WI38 (cell line): Measurements from ENCODE around the gene RTP3.
"Not testable (repeated sequence)": the region's sequence is repeated elsewhere in the genome, so short reads cannot be mapped to it uniquely, and the experiment has no call there.

Experiments
- H3K4me3 ChIP-seq: 2 replicates; pipeline ENCODE4 v1.5.1; 2011; ENCODE audit warnings: low read depth, mild to moderate bottlenecking, control low read depth, low read length
- CTCF ChIP-seq: IDR thresholded peaks from 2 replicates; pipeline ENCODE4 v1.5.1; 2012; ENCODE audit warnings: low read depth, mild to moderate bottlenecking, control low read depth, low read length

RTP3 gene

GRCh38 chr3:46491089-46492070, 6.4 kb upstream of the RTP3 start:
- no peak for TF ChIP-seq CTCF
- H3K4me3 ChIP-seq = no peak overlapping the region

DNA sequence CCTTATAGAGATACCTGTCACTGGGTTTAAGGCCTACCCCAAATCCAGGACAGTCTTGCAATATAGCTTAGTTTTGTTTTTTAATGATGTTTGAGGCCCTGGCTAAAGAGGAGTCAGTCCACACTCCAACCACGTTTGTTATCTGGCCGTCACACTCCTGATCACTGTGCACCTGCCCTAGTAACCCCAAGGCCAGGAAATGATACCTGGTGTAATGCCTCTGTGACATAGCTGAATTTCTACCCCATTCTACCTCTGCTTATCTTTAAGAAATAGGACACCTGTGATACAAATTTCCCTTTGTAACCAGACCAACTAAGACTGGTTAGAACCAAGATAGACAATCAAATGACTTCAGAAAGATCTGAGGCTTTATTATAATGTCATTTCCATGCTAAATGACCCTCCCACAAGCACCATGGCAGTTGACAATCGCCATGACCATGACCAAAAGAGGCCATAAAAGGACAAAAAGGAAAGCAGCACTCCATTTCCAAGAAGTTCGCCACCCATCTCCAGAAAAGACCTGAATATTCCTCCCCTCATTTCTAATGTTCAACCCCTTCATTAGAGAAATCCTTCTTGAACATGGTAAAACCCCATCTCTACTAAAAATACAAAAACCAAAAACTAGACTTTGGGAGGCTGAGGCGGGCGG, 4.8 kb upstream of the RTP3 start:
- TF ChIP-seq CTCF = no peak
- H3K4me3 ChIP-seq = no peak overlapping the region

GRCh38 chr3:46494491-46494890, 3.3 kb upstream of the RTP3 start:
- H3K4me3 ChIP-seq = not testable (repeated sequence)

DNA sequence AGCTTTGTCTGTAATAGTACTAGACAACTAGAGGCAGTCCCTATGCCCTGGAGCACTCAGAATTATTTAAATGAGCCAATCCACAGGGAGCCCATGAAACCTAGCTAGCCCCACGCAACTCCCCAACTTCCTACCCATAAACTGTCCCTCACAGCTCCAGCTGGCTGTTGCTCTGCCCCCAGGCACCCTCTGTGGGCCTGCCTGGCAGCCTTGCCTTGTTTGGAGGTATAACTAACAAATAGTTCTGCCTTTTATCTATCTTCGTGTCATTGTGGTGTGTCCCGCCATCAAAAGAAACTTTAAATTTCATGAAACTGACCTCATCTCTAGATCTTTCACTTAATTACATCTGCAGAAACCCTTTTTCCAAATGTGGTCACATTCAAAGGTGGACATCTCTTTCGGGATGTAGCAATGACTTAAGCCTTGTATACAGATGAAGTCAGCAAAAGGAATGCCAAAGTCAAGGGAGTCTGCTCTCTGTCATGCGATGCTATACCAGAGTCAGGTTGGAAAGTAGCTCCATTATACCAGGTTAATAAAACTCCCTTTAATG, 1.8 kb upstream of the RTP3 start:
- TF ChIP-seq CTCF = no peak
- no peak overlapping the region for H3K4me3 ChIP-seq

DNA sequence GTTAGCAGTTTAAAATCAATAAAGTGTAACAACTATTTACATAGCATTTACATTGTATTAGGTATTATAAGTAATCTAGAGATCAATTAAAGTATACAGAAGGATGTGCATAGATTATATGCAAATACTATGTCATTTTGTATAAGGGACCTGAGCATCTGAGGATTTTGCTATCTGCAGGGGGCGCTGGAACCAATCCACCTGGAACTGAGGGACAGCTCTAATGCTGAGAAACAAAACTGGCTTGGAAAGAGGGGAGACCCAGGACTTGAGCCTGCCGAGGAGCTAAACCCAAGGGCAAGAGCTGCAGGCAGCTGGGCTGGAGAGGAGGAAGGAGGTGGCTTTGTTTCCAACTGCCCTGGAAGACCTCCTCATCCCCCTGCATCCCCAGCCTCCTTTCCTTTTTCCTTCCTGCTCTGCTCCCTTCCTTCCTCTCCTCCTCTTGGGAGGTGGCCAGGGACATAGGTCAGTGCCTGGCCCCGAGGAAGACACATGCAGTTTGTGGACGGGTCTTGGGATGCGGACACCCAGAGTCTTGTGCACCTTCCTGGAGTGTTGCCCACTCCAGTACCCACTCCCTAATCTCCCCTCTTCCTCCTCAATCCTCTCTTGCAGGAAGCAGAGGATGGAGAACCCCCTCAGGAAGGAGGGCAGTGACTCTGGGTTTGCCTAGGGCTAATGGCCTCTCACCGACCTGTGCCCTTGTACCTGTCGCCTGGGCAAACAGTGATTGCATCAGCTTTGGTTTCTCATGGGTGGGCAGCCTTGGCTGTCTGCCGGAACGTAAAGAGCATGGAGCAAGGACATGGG, 825 bp upstream of the RTP3 start:
- no peak overlapping the region for H3K4me3 ChIP-seq
- TF ChIP-seq CTCF = peak; percentile 41; the same call in 1 of the 2 replicates

DNA sequence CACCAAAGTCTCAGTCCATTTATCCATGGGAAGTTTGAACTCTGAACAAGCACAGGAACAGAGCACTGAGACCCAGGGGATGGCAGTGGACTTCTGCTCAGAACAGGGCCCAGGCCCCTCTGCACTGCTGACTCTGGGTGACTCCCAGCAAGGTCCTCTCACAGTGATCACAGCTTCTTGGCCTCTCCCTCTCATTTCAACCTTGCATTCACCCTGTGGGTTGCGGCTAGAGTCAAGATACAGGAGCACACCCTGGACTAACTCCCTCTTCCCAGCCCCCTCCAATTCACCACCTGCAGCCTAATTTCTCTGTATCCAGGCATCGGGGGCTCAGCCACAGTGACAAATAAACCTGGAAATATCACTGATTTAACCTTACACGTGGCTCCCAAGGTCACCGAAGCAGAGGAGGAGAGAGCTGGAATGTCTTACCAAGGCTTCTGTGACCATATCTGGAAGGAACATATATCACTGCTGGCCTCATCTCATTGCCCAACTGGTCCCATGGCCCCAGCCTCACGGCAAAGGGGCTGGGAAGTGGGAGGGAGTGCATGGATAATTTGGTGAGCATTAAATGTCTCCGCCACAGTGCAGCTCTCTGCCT, 1.2 kb downstream of the RTP3 start:
- no peak overlapping the region for H3K4me3 ChIP-seq
- no peak for TF ChIP-seq CTCF
